ENCODE data around the gene MESP2. TPM values are rescaled to one million over a fixed set of nuclear protein-coding genes. Genes with fewer than 3 reads are reported as not detected.

MESP2 gene
- total and polyA plus RNA-seq, 2 of the 8 experiments (the other 6 are each of a cell fraction or from before 2014, with no cell fraction given): 0.35 to 0.80 TPM

GRCh38 chr15:89751748-89752147 lies 24.4 kb upstream of the MESP2 start (continued):
- TF ChIP-seq GTF2F1 (IDR thresholded peaks at IDR 0.05; ENCODE audit: borderline replicate concordance, low read depth, low read length) (no peak), TAF7 (optimal IDR thresholded peaks at IDR 0.05; ENCODE audit: borderline replicate concordance, low read depth, low read length) (no peak), EP300 (IDR thresholded peaks at IDR 0.05; ENCODE audit: borderline replicate concordance in 1 of 2, low read depth in 2 of 2, low read length in 2 of 2) (no peak), TBP (IDR thresholded peaks at IDR 0.05; ENCODE audit: low read depth, low read length) (no peak), CBX5 (IDR thresholded peaks at IDR 0.05; ENCODE audit: low read depth, low read length) (no peak)
